HG02678 (cell line): ENCODE data around the gene CPN1.
"Not testable (repeated sequence)": the region's sequence is repeated elsewhere in the genome, so short reads cannot be mapped to it uniquely, and the experiment has no call there.

Experiments used
- ATAC-seq: cut with Tn5 transposase; IDR thresholded peaks from one replicate; pipeline ENCODE4 v1.9.1; 2021; ENCODE audit warnings: mild to moderate bottlenecking, moderate library complexity; ENCODE audit not compliant: unreplicated experiment

The CPN1 gene

GRCh38 chr10:100082276-100082675 lies 607 bp upstream of the CPN1 start:
- not testable (repeated sequence) for ATAC-seq

- no peak for ATAC-seq
Measured at GRCh38 chr10:100076750-100077149, 4.9 kb downstream of the CPN1 start.

GRCh38 chr10:100075426-100076220 lies 6.0 kb downstream of the CPN1 start:
- ATAC-seq: no peak

GRCh38 chr10:100072514-100072913 lies 9.2 kb downstream of the CPN1 start:
- no peak for ATAC-seq

GRCh38 chr10:100071529-100071928 lies 10.1 kb downstream of the CPN1 start:
- no peak for ATAC-seq

GRCh38 chr10:100067466-100067865 lies 14.2 kb downstream of the CPN1 start:
- ATAC-seq: no peak

GRCh38 chr10:100065084-100065660 lies 16.5 kb downstream of the CPN1 start:
- no peak for ATAC-seq

GRCh38 chr10:100061401-100061800 lies 20.3 kb downstream of the CPN1 start:
- ATAC-seq: no peak

GRCh38 chr10:100057948-100058347 lies 23.7 kb downstream of the CPN1 start:
- ATAC-seq: no peak

GRCh38 chr10:100053686-100054460 lies 27.8 kb downstream of the CPN1 start:
- no peak for ATAC-seq

- no peak for ATAC-seq
Measured at GRCh38 chr10:100046021-100046486, 35.6 kb downstream of the CPN1 start.

- no peak for ATAC-seq
Measured at GRCh38 chr10:100045592-100045991, 36.1 kb downstream of the CPN1 start.

- no peak for ATAC-seq
Measured at GRCh38 chr10:100043796-100044195, 37.9 kb downstream of the CPN1 start.

GRCh38 chr10:100043344-100043743 lies 38.3 kb downstream of the CPN1 start:
- ATAC-seq: no peak

GRCh38 chr10:100041306-100042002 lies 40.2 kb downstream of the CPN1 start:
- no peak for ATAC-seq

GRCh38 chr10:100038561-100039071 lies 43.1 kb downstream of the CPN1 start:
- ATAC-seq: no peak

GRCh38 chr10:100037758-100038315 lies 43.8 kb downstream of the CPN1 start:
- no peak for ATAC-seq

- ATAC-seq: no peak
Measured at GRCh38 chr10:100036850-100037249, 44.8 kb downstream of the CPN1 start.

- no peak for ATAC-seq
Measured at GRCh38 chr10:100033766-100034418, 47.8 kb downstream of the CPN1 start.

- ATAC-seq: no peak
Measured at GRCh38 chr10:100027416-100027815, 54.3 kb downstream of the CPN1 start.
